A172 (cell line): Measurements from ENCODE around the gene BRD7. TPM values are rescaled to one million over a fixed set of nuclear protein-coding genes. Genes with fewer than 3 reads are reported as not detected.

Source experiments
- DNase-seq: peaks from one replicate; pipeline ENCODE4 v3.0.0-alpha.2; 2015; ENCODE audit warnings: low spot score
- total RNA-seq: library from RNA; depleted of rRNA; stranded (reverse); fragments of >200 nt; shearing (Covaris generic); gene quantifications from 2 replicates; pipeline ENCODE4 v1.2.3, GENCODE V29; 2014; rRNA removed

The BRD7 gene
- 82.0 and 98.3 TPM in 2 replicates for total RNA-seq

DNA sequence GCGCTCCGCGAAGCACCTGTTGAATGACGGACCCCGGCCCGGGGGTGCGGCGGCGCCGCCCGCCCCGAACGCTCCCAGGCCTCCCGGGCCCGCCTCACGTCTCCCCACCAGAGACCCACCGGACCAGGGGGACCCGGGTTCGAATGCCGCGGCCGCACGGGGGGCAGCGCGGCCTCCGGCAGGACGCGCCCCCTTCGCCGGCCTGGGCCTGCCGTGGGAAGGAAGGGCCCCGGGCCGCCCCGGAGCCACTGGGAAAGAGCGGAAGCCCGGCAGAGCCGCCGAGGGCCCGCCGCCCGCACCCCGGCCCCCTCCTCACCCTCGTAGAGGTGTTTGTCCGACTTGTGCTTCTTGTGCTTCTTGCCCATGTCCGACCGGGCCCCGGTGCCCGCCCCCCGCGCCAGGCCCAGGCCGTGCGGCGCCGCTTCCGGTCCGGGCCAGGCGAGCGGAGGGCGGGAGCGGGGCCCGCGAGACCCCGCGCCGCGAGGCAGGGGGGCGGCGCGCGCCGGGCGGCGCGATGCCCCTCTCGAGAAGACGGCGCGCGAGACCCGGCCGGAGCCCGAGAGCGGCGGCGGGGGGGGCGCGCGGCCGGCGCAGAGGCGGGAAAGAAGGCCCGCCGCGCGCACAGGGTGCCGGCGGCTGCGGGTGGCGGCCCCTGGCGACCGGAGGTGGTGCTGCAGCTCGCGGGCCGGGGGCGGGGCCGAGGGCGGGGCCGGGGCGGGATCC, at the start of gene BRD7:
Gene BRD7 (minus strand): TSS at position 579 of the 723 bp plus-strand sequence. CDS start 214 bp downstream, at position 365.
- DNase-seq: peak; percentile 17

GRCh38 chr16:50416388-50416787, 47.6 kb upstream of the BRD7 start:
- DNase-seq: no peak

- no peak for DNase-seq
These were observed 45.4 kb upstream of the BRD7 start for GRCh38 chr16:50414152-50414551.

DNA sequence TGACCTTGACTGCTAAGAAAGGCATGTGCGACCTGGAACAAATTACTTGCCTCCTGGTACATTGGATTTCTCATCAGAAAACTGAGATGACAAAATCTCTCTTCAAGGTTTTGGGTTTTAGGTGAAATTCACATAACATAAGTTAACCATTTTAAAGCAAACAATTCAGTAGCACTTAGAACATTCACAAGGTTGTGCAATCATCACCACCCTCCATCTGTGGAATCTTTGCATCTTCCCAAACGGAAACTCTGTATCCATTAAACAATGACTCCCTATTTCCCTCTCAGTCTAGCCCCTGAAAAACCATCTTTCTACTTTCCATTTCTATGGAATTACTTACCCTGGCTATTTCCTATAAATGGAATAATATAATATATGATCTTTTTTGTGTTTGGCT, 42.2 kb upstream of the BRD7 start:
- DNase-seq: no peak

- no peak for DNase-seq
These were observed 39.3 kb upstream of the BRD7 start for GRCh38 chr16:50408001-50408561.

- no peak for DNase-seq
These were observed 38.6 kb upstream of the BRD7 start for GRCh38 chr16:50407351-50407750.

DNA sequence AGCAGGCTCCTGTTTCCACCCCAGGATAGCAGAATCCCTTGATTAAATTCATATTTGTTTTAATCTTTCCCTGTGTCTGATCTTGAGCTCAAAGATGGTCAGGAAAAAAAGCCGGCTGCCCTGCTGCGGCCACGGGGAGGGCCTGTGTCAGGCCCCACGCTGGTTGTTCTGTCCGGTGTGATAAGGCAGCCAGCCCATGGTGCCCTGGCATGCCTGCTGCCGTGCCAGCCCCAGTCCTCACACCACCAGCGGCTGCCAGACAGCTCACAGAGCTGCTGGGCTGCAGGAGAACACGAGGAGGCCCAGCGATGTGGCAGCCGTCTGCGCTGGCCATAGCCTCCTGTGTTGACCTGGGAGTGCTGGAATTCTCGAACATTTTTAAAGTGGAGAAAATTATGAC, 34.7 kb upstream of the BRD7 start:
- DNase-seq: no peak

- no peak for DNase-seq
These were observed 33.6 kb upstream of the BRD7 start for GRCh38 chr16:50402298-50402895.

DNA sequence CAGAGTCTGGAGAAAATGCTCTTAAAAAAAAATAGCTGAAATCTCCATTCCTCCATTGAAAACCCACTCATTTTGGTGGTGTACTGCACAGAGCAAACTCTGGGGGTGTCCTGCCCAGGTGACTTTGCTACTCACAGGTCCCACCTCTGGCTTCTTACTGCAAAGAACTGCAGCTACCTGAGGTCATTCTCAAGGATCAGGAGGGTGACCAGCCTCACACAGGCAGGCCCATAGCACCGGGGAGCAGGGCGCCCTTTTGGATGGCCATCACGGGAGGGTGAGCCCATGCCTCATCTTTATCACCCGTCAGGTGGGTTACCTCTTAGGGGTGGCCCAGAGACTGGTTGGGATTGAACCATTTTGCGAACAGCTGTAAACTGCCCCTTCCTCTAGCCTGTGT, 32.6 kb upstream of the BRD7 start:
- no peak for DNase-seq

- DNase-seq: no peak
These were observed 32.2 kb upstream of the BRD7 start for GRCh38 chr16:50400967-50401348.

- DNase-seq: no peak
These were observed 31.7 kb upstream of the BRD7 start for GRCh38 chr16:50400312-50400966.

- no peak for DNase-seq
These were observed 30.6 kb upstream of the BRD7 start for GRCh38 chr16:50399411-50399810.

DNA sequence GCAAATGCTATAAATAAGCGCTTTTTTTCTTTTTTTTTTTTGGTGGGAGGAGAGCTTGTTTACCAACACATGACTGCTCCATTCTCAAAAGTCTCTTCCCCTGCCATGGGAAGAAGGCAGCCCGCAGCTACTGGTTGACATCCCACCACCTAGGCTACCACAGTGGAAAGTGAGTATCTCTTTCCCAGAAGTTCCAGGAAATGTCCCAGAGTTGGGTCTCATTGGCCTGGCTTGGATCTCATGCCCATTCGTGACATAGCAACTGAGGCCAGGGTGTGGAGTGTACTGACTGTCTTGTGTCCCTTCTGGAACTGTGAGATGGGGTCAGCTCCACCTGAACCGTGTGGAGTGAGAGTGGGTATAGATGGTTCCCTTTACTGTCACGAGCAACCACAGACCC, 29.5 kb upstream of the BRD7 start:
- no peak for DNase-seq

GRCh38 chr16:50396761-50397535, 28.2 kb upstream of the BRD7 start:
- peak; percentile 95 for DNase-seq

DNA sequence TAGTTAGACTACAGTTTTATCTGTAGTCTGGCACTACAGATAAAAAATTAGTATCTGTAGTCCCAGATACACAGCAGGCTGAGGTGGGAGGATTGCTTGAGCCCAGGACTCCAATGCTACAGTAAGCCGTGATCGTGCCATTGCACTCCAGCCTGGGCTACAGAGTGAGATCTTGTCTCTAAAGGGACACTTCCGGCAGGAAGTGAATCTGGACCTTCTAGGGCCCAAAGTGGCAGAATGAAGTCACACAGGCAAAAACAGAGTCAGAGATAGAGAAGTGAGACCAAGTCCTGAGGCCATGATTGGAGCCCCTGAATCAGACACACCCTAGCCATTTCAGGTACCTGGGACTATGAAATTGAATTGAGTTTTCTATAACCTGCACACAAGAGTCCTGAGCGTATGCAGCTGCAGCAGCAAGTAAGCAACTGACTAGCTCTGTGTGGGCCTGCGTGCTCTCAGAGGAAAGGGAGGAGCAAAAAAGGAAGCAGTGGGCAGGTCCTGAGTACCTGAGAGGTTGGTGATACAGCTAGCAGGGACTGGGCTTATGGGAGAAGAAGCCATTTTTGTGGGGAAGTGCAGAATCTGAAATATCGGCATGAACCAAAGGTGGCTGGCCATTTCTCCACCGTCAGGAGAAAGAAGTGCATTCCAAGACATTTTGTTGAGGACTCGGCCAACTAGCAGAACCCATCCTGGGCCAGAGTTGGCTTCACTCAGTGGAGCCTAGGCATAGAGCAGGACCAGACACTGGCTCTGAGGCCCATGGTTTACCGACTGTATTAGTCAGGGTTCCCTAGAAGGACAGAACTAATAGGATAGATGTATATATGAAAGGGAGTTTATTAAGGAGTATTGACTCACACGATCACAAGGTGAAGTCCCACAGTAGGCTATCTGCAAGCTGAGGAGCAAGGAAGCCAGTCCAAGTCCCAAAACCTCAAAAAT, 27.2 kb upstream of the BRD7 start:
- no peak for DNase-seq

GRCh38 chr16:50393858-50394802, 25.3 kb upstream of the BRD7 start:
- DNase-seq: no peak

- DNase-seq: no peak
These were observed 24.6 kb upstream of the BRD7 start for GRCh38 chr16:50393416-50393815.

DNA sequence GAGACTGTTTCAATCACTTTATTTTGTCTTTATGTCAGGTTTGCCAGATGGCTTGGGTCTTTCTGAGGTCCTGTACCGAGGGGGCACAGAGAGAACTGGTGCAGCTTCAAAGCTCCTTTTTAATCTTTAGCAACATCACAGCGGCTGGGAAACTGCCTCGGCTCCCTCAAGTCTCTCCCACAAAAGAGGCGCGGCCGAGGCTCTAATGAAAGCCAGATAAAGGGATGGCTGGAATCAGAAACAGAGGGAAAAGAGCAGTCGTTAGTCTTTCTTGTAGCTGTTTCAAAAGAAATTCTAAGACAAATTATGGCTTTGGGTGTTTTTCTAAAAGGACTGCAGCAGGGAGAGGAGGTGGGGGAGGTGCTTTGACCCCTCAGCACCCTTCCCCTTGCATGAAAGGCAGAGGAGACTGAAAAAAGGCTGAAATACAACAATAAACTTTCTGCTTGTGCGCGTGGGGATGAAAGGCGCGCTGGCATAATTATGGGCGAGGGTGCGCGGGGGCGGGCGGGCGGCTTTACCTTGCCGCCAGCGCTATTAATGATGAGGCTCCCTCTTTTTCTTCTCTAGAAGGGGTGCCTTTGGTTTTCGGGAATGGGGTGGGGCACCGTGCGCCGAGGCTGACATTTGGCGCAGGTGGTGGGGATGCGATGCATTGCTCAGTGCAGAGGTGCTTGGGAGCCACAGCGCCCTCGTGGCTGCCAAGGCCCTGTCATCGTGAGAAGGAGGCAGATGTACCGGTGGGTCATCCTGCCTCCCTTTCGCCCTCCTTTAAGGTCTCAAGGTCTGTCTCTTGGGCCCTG, 22.3 kb upstream of the BRD7 start:
- DNase-seq: no peak

DNA sequence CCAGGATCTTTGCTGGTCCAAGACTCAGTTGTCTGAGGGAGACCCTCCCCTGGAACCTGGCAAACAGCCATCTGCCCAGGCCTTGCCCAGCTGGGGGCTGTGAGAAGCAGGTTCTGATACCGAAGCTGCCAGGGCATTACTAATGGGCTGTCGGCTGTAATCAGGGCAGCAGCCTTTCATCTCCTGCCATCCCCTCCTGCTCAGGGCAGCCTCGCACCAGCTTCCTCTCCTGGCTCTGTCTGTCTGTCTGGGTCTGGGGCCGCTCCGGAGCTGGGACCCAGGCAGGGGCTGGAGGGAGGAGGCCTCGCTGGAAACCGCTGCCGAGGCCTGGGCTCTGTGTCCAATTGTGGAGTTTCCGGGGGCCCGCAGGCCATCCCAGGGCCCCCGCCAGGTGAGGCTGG, 21.6 kb upstream of the BRD7 start:
- no peak for DNase-seq
